KMS-11 (cell line): Measurements from ENCODE around the gene PIK3R2.
"Not testable (repeated sequence)": the region's sequence is repeated elsewhere in the genome, so short reads cannot be mapped to it uniquely, and the experiment has no call there.

Experiments used
- H2AFZ ChIP-seq: fragments of 200-600 bp; sonication (generic); 2 replicates; pipeline ENCODE4 v1.6.1; 2016; ENCODE audit warnings: antibody characterized with exemption, mixed run types, low read depth
- H3K27ac ChIP-seq: fragments of 200-600 bp; sonication (generic); 2 replicates; pipeline ENCODE4 v1.6.1; 2016; ENCODE audit warnings: mild to moderate bottlenecking, mixed run types
- H3K27me3 ChIP-seq: fragments of 200-600 bp; sonication (generic); 2 replicates; pipeline ENCODE4 v1.6.1; 2017; ENCODE audit warnings: mild to moderate bottlenecking, low read depth, mixed run types, moderate library complexity; ENCODE audit not compliant: insufficient read depth
- H3K36me3 ChIP-seq: fragments of 200-600 bp; sonication (generic); 2 replicates; pipeline ENCODE4 v1.6.1; 2017; ENCODE audit warnings: mild to moderate bottlenecking, mixed run types; ENCODE audit not compliant: insufficient read depth
- H3K4me1 ChIP-seq: fragments of 200-600 bp; sonication (generic); 2 replicates; pipeline ENCODE4 v1.6.1; 2016; ENCODE audit warnings: mild to moderate bottlenecking, low read depth, mixed run types; ENCODE audit not compliant: poor library complexity, severe bottlenecking
- H3K4me2 ChIP-seq: fragments of 200-600 bp; sonication (generic); 2 replicates; pipeline ENCODE4 v1.7.0; 2016; ENCODE audit warnings: mild to moderate bottlenecking, mixed run types
- H3K4me3 ChIP-seq: fragments of 200-600 bp; sonication (generic); IDR thresholded peaks from 2 replicates; pipeline ENCODE4 v1.6.1; 2017; ENCODE audit warnings: low read depth, low read length, mixed read lengths; ENCODE audit not compliant: insufficient read depth
- H3K79me2 ChIP-seq: fragments of 200-600 bp; sonication (generic); 2 replicates; pipeline ENCODE4 v1.6.1; 2016; ENCODE audit warnings: low read depth, mixed run types; ENCODE audit not compliant: insufficient read depth
- H3K9ac ChIP-seq: fragments of 200-600 bp; sonication (generic); 2 replicates; pipeline ENCODE4 v1.6.1; 2016; ENCODE audit warnings: mild to moderate bottlenecking, mixed run types
- H4K20me1 ChIP-seq: fragments of 200-600 bp; sonication (generic); 2 replicates; pipeline ENCODE4 v1.6.1; 2016; ENCODE audit warnings: mild to moderate bottlenecking, mixed run types; ENCODE audit not compliant: insufficient read depth
- TF ChIP-seq, protein P1 (sequence below): fragments of 200-600 bp; sonication (generic); conservative IDR thresholded peaks from 2 replicates; pipeline ENCODE4 v1.6.1; 2017; ENCODE audit warnings: low read depth, mild to moderate bottlenecking, antibody characterized with exemption, low read length, moderate library complexity, mixed read lengths

Gene PIK3R2

DNA sequence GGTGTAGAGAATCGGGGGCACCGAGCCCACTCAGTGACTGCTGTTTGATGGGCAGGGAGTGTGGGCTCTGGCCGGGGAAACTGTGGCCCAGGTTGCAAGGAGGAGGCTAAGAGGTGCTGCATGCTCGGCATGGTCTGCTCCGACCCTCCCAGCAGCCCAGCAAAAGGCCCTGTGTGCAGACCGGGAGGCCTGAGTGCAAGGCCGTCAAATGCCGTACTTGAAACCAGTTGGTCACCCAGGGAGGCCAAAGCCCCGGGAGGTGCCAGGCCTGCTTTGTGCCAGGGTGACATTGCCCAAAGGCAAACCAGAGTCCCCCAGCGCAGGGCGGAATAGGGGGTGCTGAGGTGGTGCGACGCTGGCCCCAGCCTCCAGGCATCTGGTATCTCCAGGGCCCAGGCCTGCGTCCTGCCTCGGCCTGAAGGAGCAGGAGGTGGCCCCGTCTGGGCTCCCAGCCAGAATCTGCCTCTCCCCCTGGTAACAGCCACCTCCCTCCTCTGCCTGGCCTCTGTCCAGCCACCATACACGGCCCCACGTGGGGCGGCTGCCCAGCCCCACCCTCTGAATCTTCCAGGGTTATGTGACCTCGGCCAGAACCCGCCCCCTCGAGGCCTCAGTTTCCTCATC is 4.0 kb downstream of the PIK3R2 start:
- H4K20me1 ChIP-seq = no peaks in the 10 kb centered on the region
- H3K79me2 ChIP-seq = no peaks in the 10 kb centered on the region
- no peak overlapping the region for H2AFZ ChIP-seq
- TF ChIP-seq, protein P1, sequence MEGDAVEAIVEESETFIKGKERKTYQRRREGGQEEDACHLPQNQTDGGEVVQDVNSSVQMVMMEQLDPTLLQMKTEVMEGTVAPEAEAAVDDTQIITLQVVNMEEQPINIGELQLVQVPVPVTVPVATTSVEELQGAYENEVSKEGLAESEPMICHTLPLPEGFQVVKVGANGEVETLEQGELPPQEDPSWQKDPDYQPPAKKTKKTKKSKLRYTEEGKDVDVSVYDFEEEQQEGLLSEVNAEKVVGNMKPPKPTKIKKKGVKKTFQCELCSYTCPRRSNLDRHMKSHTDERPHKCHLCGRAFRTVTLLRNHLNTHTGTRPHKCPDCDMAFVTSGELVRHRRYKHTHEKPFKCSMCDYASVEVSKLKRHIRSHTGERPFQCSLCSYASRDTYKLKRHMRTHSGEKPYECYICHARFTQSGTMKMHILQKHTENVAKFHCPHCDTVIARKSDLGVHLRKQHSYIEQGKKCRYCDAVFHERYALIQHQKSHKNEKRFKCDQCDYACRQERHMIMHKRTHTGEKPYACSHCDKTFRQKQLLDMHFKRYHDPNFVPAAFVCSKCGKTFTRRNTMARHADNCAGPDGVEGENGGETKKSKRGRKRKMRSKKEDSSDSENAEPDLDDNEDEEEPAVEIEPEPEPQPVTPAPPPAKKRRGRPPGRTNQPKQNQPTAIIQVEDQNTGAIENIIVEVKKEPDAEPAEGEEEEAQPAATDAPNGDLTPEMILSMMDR = no peak
- H3K4me1 ChIP-seq = peaks cover 4% of the 10 kb centered on the region
- no peak overlapping the region for H3K4me2 ChIP-seq
- H3K36me3 ChIP-seq = no peaks in the 10 kb centered on the region
- H3K27me3 ChIP-seq = no peaks in the 10 kb centered on the region
- H3K4me3 ChIP-seq = no peak overlapping the region
- no peak overlapping the region for H3K9ac ChIP-seq
- no peak overlapping the region for H3K27ac ChIP-seq

DNA sequence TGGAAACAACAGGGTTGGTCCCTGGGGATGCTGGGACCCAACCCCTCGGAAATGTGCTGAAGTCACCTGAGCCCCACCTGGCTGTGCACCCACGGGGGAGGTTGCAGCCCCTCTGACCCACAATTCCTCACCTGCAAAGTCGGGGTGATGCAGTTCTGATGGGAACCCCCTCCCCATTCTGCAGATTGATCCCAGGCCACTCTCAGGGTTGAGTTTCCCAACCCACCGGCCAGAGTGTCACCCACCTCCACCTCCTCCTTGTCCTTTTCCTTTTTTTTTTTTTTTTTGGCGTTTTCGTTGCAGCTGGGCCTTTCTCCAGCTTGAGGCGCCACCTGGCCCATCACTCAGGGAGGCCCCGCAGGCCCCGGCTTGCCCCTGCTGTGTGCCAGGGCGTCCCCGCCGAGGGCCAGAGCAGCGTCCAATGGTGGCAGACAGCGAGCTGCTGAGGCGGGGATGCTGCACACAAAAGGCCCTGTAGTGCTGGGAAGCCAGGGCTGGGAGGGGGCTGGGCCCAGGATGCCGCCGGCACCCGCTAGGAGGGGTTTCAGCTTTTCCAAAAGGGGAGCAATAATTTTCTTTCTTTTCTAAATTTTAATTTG is 4.6 kb downstream of the PIK3R2 start:
- no peak overlapping the region for H3K4me3 ChIP-seq
- TF ChIP-seq, protein P1 = no peak
- H3K4me1 ChIP-seq = peaks cover 4% of the 10 kb centered on the region
- no peaks in the 10 kb centered on the region for H3K79me2 ChIP-seq
- no peak overlapping the region for H3K27ac ChIP-seq
- H4K20me1 ChIP-seq = no peaks in the 10 kb centered on the region
- H2AFZ ChIP-seq = no peak overlapping the region
- H3K36me3 ChIP-seq = no peaks in the 10 kb centered on the region
- H3K4me2 ChIP-seq = no peak overlapping the region
- H3K27me3 ChIP-seq = no peaks in the 10 kb centered on the region
- no peak overlapping the region for H3K9ac ChIP-seq

DNA sequence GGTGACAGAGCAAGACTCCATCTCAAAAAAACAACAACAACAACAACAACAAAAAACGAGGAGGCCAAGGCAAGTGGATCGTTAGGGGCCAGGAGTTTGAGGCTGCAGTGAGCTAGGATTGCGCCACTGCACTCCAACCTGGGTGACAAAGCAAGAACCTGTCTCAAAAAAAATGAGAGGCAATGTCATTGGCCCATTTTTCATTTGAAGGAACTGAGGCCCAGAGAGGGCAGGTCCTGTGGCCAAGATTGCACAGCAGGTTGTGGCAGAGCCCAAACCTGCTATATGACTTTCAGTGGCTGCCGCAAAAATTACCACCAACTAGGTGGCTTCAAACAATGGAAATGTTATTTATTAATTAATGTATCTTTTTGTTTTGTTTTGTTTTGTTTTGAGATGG is 5.5 kb downstream of the PIK3R2 start:
- TF ChIP-seq, protein P1 = no peak
- H2AFZ ChIP-seq = no peak overlapping the region
- no peaks in the 10 kb centered on the region for H3K79me2 ChIP-seq
- peaks cover 4% of the 10 kb centered on the region for H3K4me1 ChIP-seq
- no peaks in the 10 kb centered on the region for H4K20me1 ChIP-seq
- no peak overlapping the region for H3K9ac ChIP-seq
- H3K4me2 ChIP-seq = no peak overlapping the region
- no peaks in the 10 kb centered on the region for H3K36me3 ChIP-seq
- no peak overlapping the region for H3K4me3 ChIP-seq
- H3K27ac ChIP-seq = no peak overlapping the region
- no peaks in the 10 kb centered on the region for H3K27me3 ChIP-seq

DNA sequence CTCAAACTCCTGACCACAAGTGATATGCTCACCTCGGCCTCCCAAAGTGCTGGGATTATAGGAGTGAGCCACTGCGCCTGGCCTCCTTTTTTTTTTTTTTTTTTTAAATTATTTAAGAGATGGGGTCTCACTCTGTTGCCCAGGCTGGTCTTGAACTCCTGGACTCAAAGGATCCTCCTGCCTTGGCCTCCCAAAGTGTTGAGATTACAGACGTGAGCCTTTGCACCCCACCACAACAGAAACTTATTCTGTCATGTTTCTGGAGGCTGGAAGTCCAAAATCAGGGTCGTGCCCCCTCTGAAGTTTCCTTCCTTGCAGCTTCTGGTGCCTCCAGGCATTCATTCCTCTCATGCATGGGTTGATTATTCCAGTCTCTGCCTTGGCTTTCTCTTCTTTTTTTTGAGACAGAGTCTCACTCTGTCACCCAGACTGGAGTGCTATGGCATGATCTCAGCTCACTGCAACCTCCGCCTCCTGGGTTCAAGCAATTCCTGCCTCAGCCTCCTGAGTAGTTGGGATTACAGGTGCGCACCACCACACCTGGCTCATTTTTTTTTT is 6.2 kb downstream of the PIK3R2 start:
- H3K79me2 ChIP-seq, H4K20me1 ChIP-seq, H3K4me1 ChIP-seq, H3K27me3 ChIP-seq, H3K4me2 ChIP-seq, H3K9ac ChIP-seq, H3K4me3 ChIP-seq, H3K27ac ChIP-seq, H3K36me3 ChIP-seq, H2AFZ ChIP-seq: not testable (repeated sequence)

DNA sequence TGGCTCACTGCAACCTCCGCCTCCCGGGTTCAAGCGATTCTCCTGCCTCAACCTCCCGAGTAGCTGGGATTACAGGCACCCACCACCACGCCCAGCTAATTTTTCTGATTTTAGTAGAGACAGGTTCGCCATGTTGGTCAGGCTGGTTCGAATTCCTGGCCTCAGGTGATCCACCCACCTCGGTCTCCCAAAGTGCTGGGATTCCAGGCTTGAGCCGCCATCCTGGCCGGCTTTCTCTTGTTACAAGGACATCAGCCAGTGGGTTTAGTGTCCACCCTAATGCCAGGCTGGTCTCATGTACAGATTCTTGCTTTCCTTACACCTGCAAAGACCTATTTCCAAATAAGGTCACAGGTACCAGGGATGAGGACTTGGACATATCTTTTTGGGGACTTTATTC is 6.8 kb downstream of the PIK3R2 start:
- H3K27me3 ChIP-seq = no peaks in the 10 kb centered on the region
- no peak overlapping the region for H3K9ac ChIP-seq
- no peak overlapping the region for H3K4me2 ChIP-seq
- no peak overlapping the region for H3K4me3 ChIP-seq
- H3K4me1 ChIP-seq = no peaks in the 10 kb centered on the region
- no peaks in the 10 kb centered on the region for H4K20me1 ChIP-seq
- TF ChIP-seq, protein P1 = no peak
- no peaks in the 10 kb centered on the region for H3K36me3 ChIP-seq
- no peak overlapping the region for H2AFZ ChIP-seq
- no peaks in the 10 kb centered on the region for H3K79me2 ChIP-seq
- no peak overlapping the region for H3K27ac ChIP-seq
